22Rv1 (cell line): ENCODE results near the gene ZBTB39.
A peak's percentile ranks its signal among the peaks of the same experiment; 100 is the strongest.
"Not testable (repeated sequence)": the region's sequence is repeated elsewhere in the genome, so short reads cannot be mapped to it uniquely, and the experiment has no call there.

ENCODE experiments used
- H3K27ac ChIP-seq: fragments of 450-650 bp; 2 replicates; pipeline ENCODE4 v1.5.1; 2017
- CTCF ChIP-seq: fragments of 450-650 bp; IDR thresholded peaks from 2 replicates; pipeline ENCODE4 v1.5.1; 2017; ENCODE audit warnings: mild to moderate bottlenecking
- ZFX ChIP-seq: fragments of 450-650 bp; IDR thresholded peaks from 2 replicates; pipeline ENCODE4 v1.6.1; 2017; ENCODE audit warnings: antibody characterized with exemption, borderline replicate concordance

ZBTB39 gene

GRCh38 chr12:56991319-56992246 lies 14.8 kb downstream of the ZBTB39 start:
- no peak overlapping the region for H3K27ac ChIP-seq
- no peak for TF ChIP-seq CTCF
- TF ChIP-seq ZFX = no peak

- no peak overlapping the region for H3K27ac ChIP-seq
Measured at GRCh38 chr12:56990648-56991318, 15.6 kb downstream of the ZBTB39 start.

GRCh38 chr12:56989861-56990610 lies 16.3 kb downstream of the ZBTB39 start:
- TF ChIP-seq ZFX (no peak), CTCF (no peak)
- no peak overlapping the region for H3K27ac ChIP-seq

More at GRCh38 chr12:56990648-56991318, 15.6 kb downstream of the ZBTB39 start:
- TF ChIP-seq ZFX = no peak
- TF ChIP-seq CTCF = no peak

- TF ChIP-seq ZFX (no peak), CTCF (no peak)
- H3K27ac ChIP-seq = no peak overlapping the region
Measured at GRCh38 chr12:56988207-56988739, 18.1 kb downstream of the ZBTB39 start.

GRCh38 chr12:56987551-56988053 lies 18.7 kb downstream of the ZBTB39 start:
- H3K27ac ChIP-seq = no peak overlapping the region
- peak; percentile 100 for TF ChIP-seq CTCF
- TF ChIP-seq ZFX = no peak

GRCh38 chr12:56987011-56987410 lies 19.3 kb downstream of the ZBTB39 start:
- H3K27ac ChIP-seq = no peak overlapping the region
- no peak for TF ChIP-seq CTCF
- TF ChIP-seq ZFX = no peak

GRCh38 chr12:56985714-56986113 lies 20.6 kb downstream of the ZBTB39 start:
- H3K27ac ChIP-seq = not testable (repeated sequence)
